IMR-90 (cell line): ENCODE measurements around the gene VTN.

Source experiments
- FOS ChIP-seq: fragments of 150-350 bp; IDR thresholded peaks from 2 replicates; pipeline ENCODE4 v1.6.1; 2016; ENCODE audit warnings: low read depth, low read length
- MAFK ChIP-seq: IDR thresholded peaks from 2 replicates; pipeline ENCODE4 v1.6.1; 2012; ENCODE audit warnings: low read depth, low read length, improper control_type of control experiment
- MXI1 ChIP-seq: IDR thresholded peaks from 2 replicates; pipeline ENCODE4 v1.6.1; 2012; ENCODE audit warnings: low read depth, mild to moderate bottlenecking, low read length, moderate library complexity, borderline replicate concordance
- POLR2A ChIP-seq: IDR thresholded peaks from 2 replicates; pipeline ENCODE4 v1.6.1; 2012; ENCODE audit warnings: mild to moderate bottlenecking, low read depth, low read length
- RAD21 ChIP-seq: IDR thresholded peaks from 2 replicates; pipeline ENCODE4 v1.6.1; 2012; ENCODE audit warnings: low read length, improper control_type of control experiment
- RCOR1 ChIP-seq: IDR thresholded peaks from 2 replicates; pipeline ENCODE4 v1.6.1; 2012; ENCODE audit warnings: mild to moderate bottlenecking, low read length, improper control_type of control experiment; ENCODE audit not compliant: insufficient replicate concordance
- RFX5 ChIP-seq: IDR thresholded peaks from 2 replicates; pipeline ENCODE4 v1.8.0; 2012; ENCODE audit warnings: low read depth, mild to moderate bottlenecking, low read length, moderate library complexity
- SMC3 ChIP-seq: fragments of 150-350 bp; IDR thresholded peaks from 2 replicates; pipeline ENCODE4 v1.6.1; 2016; ENCODE audit warnings: low read depth, mild to moderate bottlenecking, antibody characterized with exemption, low read length, moderate library complexity
- USF2 ChIP-seq: fragments of 150-350 bp; IDR thresholded peaks from 2 replicates; pipeline ENCODE4 v1.6.1; 2017; ENCODE audit warnings: mild to moderate bottlenecking, antibody characterized with exemption, low read length, low read depth
- TF ChIP-seq, protein P1 (sequence below): conservative IDR thresholded peaks from 2 replicates; pipeline ENCODE4 v1.5.1; 2012; ENCODE audit warnings: mild to moderate bottlenecking, low read depth, low read length, improper control_type of control experiment

DNA sequence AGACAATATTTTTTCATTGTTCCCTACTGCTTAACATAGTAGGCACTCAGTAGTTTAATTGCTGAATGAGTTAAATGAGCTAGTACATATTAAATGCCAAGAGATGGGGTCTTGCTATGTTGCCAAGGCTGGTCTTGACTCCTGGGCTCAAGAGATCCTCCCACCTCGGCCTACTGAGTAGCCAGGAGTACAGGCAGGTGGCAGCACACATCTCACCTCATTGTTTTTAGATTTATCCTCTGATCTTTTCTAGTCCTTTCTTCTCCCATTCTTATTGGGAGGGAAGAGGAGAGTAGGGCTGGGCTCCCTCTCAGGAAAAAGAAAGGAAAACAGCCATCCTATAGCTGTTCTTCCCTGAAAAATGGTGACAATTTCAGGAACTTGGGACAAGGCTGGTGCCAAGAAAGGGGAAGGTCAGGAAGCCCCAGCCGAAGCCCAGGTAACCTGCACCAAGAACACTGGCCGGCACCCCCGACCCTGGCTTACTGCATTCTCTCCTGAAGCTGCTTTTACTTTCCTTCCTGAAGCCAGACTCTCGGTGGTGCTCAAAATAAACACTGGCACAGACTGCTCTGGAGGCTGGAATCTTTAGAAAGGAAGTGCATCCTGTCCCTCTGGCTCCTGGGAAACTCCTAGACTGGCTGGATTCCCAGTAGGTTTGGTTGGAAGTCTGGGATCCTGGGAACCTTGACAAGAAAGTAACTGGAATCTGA, 31.9 kb downstream of the VTN start:
- TF ChIP-seq, protein P1, sequence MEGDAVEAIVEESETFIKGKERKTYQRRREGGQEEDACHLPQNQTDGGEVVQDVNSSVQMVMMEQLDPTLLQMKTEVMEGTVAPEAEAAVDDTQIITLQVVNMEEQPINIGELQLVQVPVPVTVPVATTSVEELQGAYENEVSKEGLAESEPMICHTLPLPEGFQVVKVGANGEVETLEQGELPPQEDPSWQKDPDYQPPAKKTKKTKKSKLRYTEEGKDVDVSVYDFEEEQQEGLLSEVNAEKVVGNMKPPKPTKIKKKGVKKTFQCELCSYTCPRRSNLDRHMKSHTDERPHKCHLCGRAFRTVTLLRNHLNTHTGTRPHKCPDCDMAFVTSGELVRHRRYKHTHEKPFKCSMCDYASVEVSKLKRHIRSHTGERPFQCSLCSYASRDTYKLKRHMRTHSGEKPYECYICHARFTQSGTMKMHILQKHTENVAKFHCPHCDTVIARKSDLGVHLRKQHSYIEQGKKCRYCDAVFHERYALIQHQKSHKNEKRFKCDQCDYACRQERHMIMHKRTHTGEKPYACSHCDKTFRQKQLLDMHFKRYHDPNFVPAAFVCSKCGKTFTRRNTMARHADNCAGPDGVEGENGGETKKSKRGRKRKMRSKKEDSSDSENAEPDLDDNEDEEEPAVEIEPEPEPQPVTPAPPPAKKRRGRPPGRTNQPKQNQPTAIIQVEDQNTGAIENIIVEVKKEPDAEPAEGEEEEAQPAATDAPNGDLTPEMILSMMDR, result no peak
- TF ChIP-seq POLR2A (no peak), RAD21 (no peak), SMC3 (no peak), RFX5 (no peak), USF2 (no peak), RCOR1 (no peak), MAFK (no peak), MXI1 (no peak), FOS (no peak)
